HEK293 (cell line): ENCODE measurements around the gene SEMA3A.

Experiments
- CTCF ChIA-PET: fragments of 350-600 bp; formaldehyde crosslinking; extraction: SDS; loops from one replicate; lab custom pipeline; 2021; ENCODE audit warnings: antibody characterized with exemption; lab: Yijun Ruan, JAX
- POLR2A ChIA-PET: fragments of 300-600 bp; formaldehyde crosslinking; extraction: SDS; loops from one replicate; lab custom pipeline; 2020; ENCODE audit warnings: antibody characterized with exemption, inconsistent platforms; lab: Yijun Ruan, JAX
- H3K27ac ChIP-seq: fragments of 200-500 bp; sonication (Bioruptor generic); 2 replicates; pipeline ENCODE4 v1.5.1; 2014; ENCODE audit warnings: low read depth, low read length, control low read depth, inconsistent platforms; ENCODE audit errors: extremely low read depth
- H3K36me3 ChIP-seq, 2 experiments: fragments of 200-500 bp in 1 of 2; sonication (Bioruptor generic) in 1 of 2; 1 replicate in 1 of 2; 2 replicates in 1 of 2; pipeline ENCODE4 v1.5.1; 2014 to 2017; ENCODE audit warnings: inconsistent platforms in 2 of 2, low read length in 2 of 2; ENCODE audit not compliant: control insufficient read depth in 2 of 2, insufficient read depth in 1 of 2
- H3K4me1 ChIP-seq: fragments of 200-500 bp; sonication (Bioruptor generic); 2 replicates; pipeline ENCODE4 v1.5.1; 2014; ENCODE audit warnings: mild to moderate bottlenecking, low read length, inconsistent platforms; ENCODE audit not compliant: control insufficient read depth, insufficient read depth
- H3K4me3 ChIP-seq: 2 replicates; pipeline ENCODE4 v1.5.1; 2011; ENCODE audit warnings: low read depth, mild to moderate bottlenecking, control low read depth, low read length, moderate library complexity
- H3K9me3 ChIP-seq: fragments of 200-500 bp; sonication (Bioruptor generic); 2 replicates; pipeline ENCODE4 v1.5.1; 2014; ENCODE audit warnings: low read depth, low read length, inconsistent platforms; ENCODE audit not compliant: control insufficient read depth, insufficient read depth
- ELK4 ChIP-seq: IDR thresholded peaks from 2 replicates; pipeline ENCODE4 v1.6.1; 2011; ENCODE audit warnings: mild to moderate bottlenecking, low read depth, low read length, borderline replicate concordance
- KLF1 ChIP-seq: fragments of 450-650 bp; formaldehyde crosslinking; IDR thresholded peaks from 2 replicates; pipeline ENCODE4 v1.5.1; 2016; ENCODE audit warnings: missing biosample characterization, missing genetic modification characterization
- MEIS1 ChIP-seq: sonication (generic); formaldehyde crosslinking; IDR thresholded peaks from 2 replicates; pipeline ENCODE4 v1.8.1; 2022; ENCODE audit warnings: missing genetic modification reagents, mild to moderate bottlenecking, borderline replicate concordance
- ZBTB7A ChIP-seq: fragments of 450-650 bp; formaldehyde crosslinking; IDR thresholded peaks from 2 replicates; pipeline ENCODE4 v1.5.1; 2016; ENCODE audit warnings: low read depth, missing biosample characterization, missing genetic modification characterization
- ZEB2 ChIP-seq: fragments of 450-650 bp; formaldehyde crosslinking; IDR thresholded peaks from 2 replicates; pipeline ENCODE4 v1.5.1; 2016; ENCODE audit warnings: missing biosample characterization, missing genetic modification characterization
- ZIC2 ChIP-seq: fragments of 450-650 bp; formaldehyde crosslinking; IDR thresholded peaks from 2 replicates; pipeline ENCODE4 v1.5.1; 2016; ENCODE audit warnings: missing biosample characterization, missing genetic modification characterization
- ZNF112 ChIP-seq: fragments of 450-650 bp; formaldehyde crosslinking; IDR thresholded peaks from 2 replicates; pipeline ENCODE4 v1.5.0; 2017; ENCODE audit warnings: missing biosample characterization, missing genetic modification characterization
- ZNF223 ChIP-seq: fragments of 450-650 bp; formaldehyde crosslinking; IDR thresholded peaks from 2 replicates; pipeline ENCODE4 v1.5.1; 2016; ENCODE audit warnings: missing biosample characterization, missing genetic modification characterization
- ZNF248 ChIP-seq: fragments of 450-650 bp; formaldehyde crosslinking; IDR thresholded peaks from 2 replicates; pipeline ENCODE4 v1.5.1; 2017; ENCODE audit warnings: missing biosample characterization, missing genetic modification characterization
- ZNF350 ChIP-seq: fragments of 450-650 bp; formaldehyde crosslinking; IDR thresholded peaks from 2 replicates; pipeline ENCODE4 v1.5.0; 2017; ENCODE audit warnings: missing biosample characterization, mild to moderate bottlenecking, missing genetic modification characterization
- ZNF354C ChIP-seq: fragments of 450-650 bp; formaldehyde crosslinking; IDR thresholded peaks from 2 replicates; pipeline ENCODE4 v1.5.1; 2016; ENCODE audit warnings: missing biosample characterization, missing genetic modification characterization, low read depth, borderline replicate concordance
- ZNF518A ChIP-seq: fragments of 450-650 bp; formaldehyde crosslinking; conservative IDR thresholded peaks from 2 replicates; pipeline ENCODE4 v1.5.1; 2016; ENCODE audit warnings: low read depth, missing biosample characterization, missing genetic modification characterization
- ZNF555 ChIP-seq: fragments of 450-650 bp; formaldehyde crosslinking; conservative IDR thresholded peaks from 2 replicates; pipeline ENCODE4 v1.5.1; 2017; ENCODE audit warnings: missing biosample characterization, mild to moderate bottlenecking, missing genetic modification characterization, inconsistent platforms
- ZNF558 ChIP-seq: fragments of 450-650 bp; formaldehyde crosslinking; IDR thresholded peaks from 2 replicates; pipeline ENCODE4 v1.5.1; 2016; ENCODE audit warnings: missing biosample characterization, missing genetic modification characterization
- ZNF561 ChIP-seq: fragments of 450-650 bp; IDR thresholded peaks from 2 replicates; pipeline ENCODE4 v1.5.1; 2018; ENCODE audit warnings: missing biosample characterization, missing genetic modification characterization, borderline replicate concordance
- ZNF580 ChIP-seq: fragments of 450-650 bp; formaldehyde crosslinking; IDR thresholded peaks from 2 replicates; pipeline ENCODE4 v1.5.1; 2016; ENCODE audit warnings: missing biosample characterization, missing genetic modification characterization
- ZNF704 ChIP-seq: fragments of 450-650 bp; formaldehyde crosslinking; IDR thresholded peaks from 2 replicates; pipeline ENCODE4 v1.5.1; 2016; ENCODE audit warnings: missing biosample characterization, missing genetic modification characterization
- ZNF76 ChIP-seq: fragments of 450-650 bp; formaldehyde crosslinking; IDR thresholded peaks from 2 replicates; pipeline ENCODE4; 2016; ENCODE audit warnings: low read depth, missing biosample characterization, missing genetic modification characterization, borderline replicate concordance
- TF ChIP-seq, protein P1 (sequence below): fragments of 450-650 bp; formaldehyde crosslinking; IDR thresholded peaks from 2 replicates; pipeline ENCODE4 v1.5.1; 2016; ENCODE audit warnings: missing biosample characterization, missing genetic modification characterization, low read depth

Gene SEMA3A

DNA sequence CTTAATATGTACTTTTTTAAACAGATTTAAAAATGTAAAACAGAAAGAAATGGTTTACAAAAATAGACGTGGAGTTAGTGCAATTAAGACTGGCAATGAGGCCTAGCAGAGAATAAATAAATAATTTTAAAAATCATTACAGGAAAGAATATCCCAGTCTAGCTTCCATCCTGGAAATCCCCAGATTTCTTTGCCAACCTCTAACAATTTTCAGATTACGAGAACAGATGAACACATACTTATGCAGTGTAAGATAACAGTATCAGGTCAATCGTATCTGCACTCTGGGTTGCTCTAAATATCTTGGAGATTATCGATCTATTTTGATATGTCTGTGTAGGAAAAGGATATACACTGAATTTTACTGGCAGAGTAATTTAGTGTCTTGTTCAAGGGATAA, 210.5 kb downstream of the SEMA3A start (continued):
- no peak for TF ChIP-seq ZBTB7A
- TF ChIP-seq ZNF558: no peak
- TF ChIP-seq ZNF223: no peak
- TF ChIP-seq ZNF704 (tag by site-specific recombination): no peak
- TF ChIP-seq KLF1 (tag by site-specific recombination): no peak
- TF ChIP-seq ZNF350 (tag by site-specific recombination): no peak
- TF ChIP-seq ZNF76: no peak
- no peak for TF ChIP-seq ZEB2 (tag by site-specific recombination)
- no peak for TF ChIP-seq ZNF555
- TF ChIP-seq ZNF580 (tag by site-specific recombination): no peak

- no peaks in the 10 kb centered on the region for H3K4me1 ChIP-seq
- CTCF ChIA-PET: interaction anchor here (0.5 to 0.6 kb wide), 2 partner anchors 597 to 1277 kb away, joined by 3 read pairs; no protein-coding TSS in a partner anchor
Observed at GRCh38 chr7:83983606-83984005, 211.0 kb downstream of the SEMA3A start.

More at GRCh38 chr7:83983606-83984005, 211.0 kb downstream of the SEMA3A start:
- TF ChIP-seq ZNF555 (no peak), ZIC2 (no peak), MEIS1 (CRISPR knock-in tag) (no peak), ZNF248 (no peak), ZNF518A (tag by site-specific recombination) (no peak), ELK4 (no peak), ZNF112 (tag by site-specific recombination) (no peak), ZNF561 (no peak), ZNF354C (no peak)
- TF ChIP-seq, protein P1, sequence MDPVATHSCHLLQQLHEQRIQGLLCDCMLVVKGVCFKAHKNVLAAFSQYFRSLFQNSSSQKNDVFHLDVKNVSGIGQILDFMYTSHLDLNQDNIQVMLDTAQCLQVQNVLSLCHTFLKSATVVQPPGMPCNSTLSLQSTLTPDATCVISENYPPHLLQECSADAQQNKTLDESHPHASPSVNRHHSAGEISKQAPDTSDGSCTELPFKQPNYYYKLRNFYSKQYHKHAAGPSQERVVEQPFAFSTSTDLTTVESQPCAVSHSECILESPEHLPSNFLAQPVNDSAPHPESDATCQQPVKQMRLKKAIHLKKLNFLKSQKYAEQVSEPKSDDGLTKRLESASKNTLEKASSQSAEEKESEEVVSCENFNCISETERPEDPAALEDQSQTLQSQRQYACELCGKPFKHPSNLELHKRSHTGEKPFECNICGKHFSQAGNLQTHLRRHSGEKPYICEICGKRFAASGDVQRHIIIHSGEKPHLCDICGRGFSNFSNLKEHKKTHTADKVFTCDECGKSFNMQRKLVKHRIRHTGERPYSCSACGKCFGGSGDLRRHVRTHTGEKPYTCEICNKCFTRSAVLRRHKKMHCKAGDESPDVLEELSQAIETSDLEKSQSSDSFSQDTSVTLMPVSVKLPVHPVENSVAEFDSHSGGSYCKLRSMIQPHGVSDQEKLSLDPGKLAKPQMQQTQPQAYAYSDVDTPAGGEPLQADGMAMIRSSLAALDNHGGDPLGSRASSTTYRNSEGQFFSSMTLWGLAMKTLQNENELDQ (tag by site-specific recombination): no peak
- no peaks in the 10 kb centered on the region for H3K9me3 ChIP-seq
- H3K4me3 ChIP-seq: no peak overlapping the region
- POLR2A ChIA-PET: no interaction called here
- no peaks in the 10 kb centered on the region; a peak in 1 of 3 replicates for H3K36me3 ChIP-seq
- H3K27ac ChIP-seq: no peak overlapping the region
